RWPE2 (cell line): Measurements from ENCODE around the gene MRPL55.

Experiments
- ATAC-seq: fragments of 200-7000 bp; cut with Tn5 transposase; 3 replicates; pipeline ENCODE4 v1.9.1; 2021; ENCODE audit warnings: low read depth
- DNase-seq: peaks from one replicate; pipeline ENCODE4 v3.0.0-alpha.2; 2020; ENCODE audit warnings: low spot score
- H3K27ac ChIP-seq: fragments of 450-650 bp; 2 replicates; pipeline ENCODE4 v1.5.1; 2017; ENCODE audit warnings: mild to moderate bottlenecking; ENCODE audit not compliant: poor library complexity, severe bottlenecking
- H3K27me3 ChIP-seq: fragments of 250-450 bp; sonication (Bioruptor Pico); 2 replicates; pipeline ENCODE4 v1.5.1; 2021; ENCODE audit warnings: mild to moderate bottlenecking, moderate library complexity; ENCODE audit not compliant: insufficient read depth, poor library complexity, severe bottlenecking
- H3K36me3 ChIP-seq: fragments of 250-450 bp; sonication (Bioruptor Pico); 2 replicates; pipeline ENCODE4 v1.5.1; 2020; ENCODE audit warnings: low read depth, mild to moderate bottlenecking, moderate library complexity
- H3K4me1 ChIP-seq: fragments of 250-450 bp; sonication (Bioruptor Pico); 2 replicates; pipeline ENCODE4 v1.5.1; 2021; ENCODE audit warnings: mild to moderate bottlenecking, moderate library complexity; ENCODE audit not compliant: insufficient read depth, poor library complexity, severe bottlenecking
- H3K4me3 ChIP-seq: fragments of 250-450 bp; sonication (Bioruptor Pico); 2 replicates; pipeline ENCODE4 v1.5.1; 2021; ENCODE audit warnings: mild to moderate bottlenecking, moderate library complexity; ENCODE audit not compliant: severe bottlenecking
- H3K9me3 ChIP-seq: fragments of 250-450 bp; sonication (Bioruptor Pico); 2 replicates; pipeline ENCODE4 v1.5.1; 2021; ENCODE audit warnings: mild to moderate bottlenecking, moderate library complexity; ENCODE audit not compliant: severe bottlenecking
- TF ChIP-seq, protein P1 (sequence below): fragments of 450-650 bp; IDR thresholded peaks from one replicate; pipeline ENCODE4 v1.5.1; 2017; ENCODE audit warnings: mild to moderate bottlenecking, moderate library complexity; ENCODE audit not compliant: poor library complexity, severe bottlenecking

Gene MRPL55

DNA sequence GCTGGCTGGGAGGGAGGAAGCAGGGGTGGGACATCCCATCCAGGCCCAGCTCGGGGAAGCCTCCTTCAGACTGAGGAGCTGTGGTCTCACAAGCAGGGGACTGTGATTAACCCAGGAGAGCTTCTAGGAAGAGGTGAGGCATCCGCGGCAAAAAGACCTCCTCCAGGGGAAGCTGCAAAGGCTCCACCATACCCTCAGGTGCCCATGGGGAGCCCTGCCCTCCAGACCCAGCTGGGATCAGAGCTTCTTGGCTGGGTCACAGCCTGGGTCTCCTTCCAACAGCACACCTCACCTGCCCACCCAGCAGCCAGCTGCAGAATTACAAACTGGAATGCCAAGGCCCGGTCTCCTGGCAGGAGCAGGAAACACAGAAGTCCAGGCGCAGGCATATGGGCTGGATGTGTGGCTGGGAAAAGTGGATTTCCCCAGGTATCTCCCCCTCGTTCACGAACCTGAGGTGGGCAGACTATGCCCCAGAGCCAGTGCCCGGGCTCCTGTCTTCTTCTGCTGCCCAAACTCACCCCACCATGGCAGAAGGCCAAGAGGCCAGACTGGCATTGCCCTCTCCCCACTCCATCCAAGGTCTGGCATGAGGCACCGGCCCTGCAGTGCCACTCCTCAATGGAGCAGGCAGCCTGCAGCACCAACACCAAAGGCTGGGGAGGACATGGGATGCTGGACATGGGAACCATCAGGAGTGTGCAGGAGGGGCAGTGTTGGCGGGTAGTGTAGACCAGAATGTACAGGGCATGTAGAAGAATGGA, 42.0 kb downstream of the MRPL55 start:
- TF ChIP-seq, protein P1, sequence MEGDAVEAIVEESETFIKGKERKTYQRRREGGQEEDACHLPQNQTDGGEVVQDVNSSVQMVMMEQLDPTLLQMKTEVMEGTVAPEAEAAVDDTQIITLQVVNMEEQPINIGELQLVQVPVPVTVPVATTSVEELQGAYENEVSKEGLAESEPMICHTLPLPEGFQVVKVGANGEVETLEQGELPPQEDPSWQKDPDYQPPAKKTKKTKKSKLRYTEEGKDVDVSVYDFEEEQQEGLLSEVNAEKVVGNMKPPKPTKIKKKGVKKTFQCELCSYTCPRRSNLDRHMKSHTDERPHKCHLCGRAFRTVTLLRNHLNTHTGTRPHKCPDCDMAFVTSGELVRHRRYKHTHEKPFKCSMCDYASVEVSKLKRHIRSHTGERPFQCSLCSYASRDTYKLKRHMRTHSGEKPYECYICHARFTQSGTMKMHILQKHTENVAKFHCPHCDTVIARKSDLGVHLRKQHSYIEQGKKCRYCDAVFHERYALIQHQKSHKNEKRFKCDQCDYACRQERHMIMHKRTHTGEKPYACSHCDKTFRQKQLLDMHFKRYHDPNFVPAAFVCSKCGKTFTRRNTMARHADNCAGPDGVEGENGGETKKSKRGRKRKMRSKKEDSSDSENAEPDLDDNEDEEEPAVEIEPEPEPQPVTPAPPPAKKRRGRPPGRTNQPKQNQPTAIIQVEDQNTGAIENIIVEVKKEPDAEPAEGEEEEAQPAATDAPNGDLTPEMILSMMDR: no peak
- no peaks in the 10 kb centered on the region for H3K36me3 ChIP-seq
- ATAC-seq (no peak), DNase-seq (no peak)
- H3K9me3 ChIP-seq: no peaks in the 10 kb centered on the region
- no peaks in the 10 kb centered on the region for H3K27me3 ChIP-seq
- no peak overlapping the region for H3K27ac ChIP-seq
- no peaks in the 10 kb centered on the region for H3K4me1 ChIP-seq
- H3K4me3 ChIP-seq: no peak overlapping the region

DNA sequence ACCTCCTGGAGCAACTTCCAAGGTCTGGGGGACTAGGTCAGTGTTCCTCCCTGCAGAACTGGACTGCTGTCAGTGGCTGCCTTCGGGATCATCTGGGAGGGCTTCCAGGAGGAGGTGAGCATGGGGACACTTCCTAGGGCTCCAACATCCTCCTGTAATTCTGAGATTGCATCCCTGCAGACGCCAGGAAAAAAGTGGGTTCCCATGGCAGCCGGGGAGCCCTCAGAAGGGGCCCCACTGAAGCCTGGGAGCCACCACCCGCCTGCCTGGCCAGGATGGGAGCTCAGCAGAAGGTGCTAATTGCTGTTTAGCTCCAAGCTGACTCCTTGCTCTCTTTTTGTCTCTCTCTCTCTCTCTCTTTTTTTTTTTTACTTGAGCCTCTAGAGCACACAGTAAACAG, 42.7 kb downstream of the MRPL55 start:
- ATAC-seq (no peak), DNase-seq (no peak)
- H3K4me3 ChIP-seq: no peak overlapping the region
- H3K4me1 ChIP-seq: no peaks in the 10 kb centered on the region
- H3K27me3 ChIP-seq: no peaks in the 10 kb centered on the region
- no peaks in the 10 kb centered on the region for H3K36me3 ChIP-seq
- H3K9me3 ChIP-seq: no peaks in the 10 kb centered on the region
- H3K27ac ChIP-seq: no peak overlapping the region
- TF ChIP-seq, protein P1: no peak

DNA sequence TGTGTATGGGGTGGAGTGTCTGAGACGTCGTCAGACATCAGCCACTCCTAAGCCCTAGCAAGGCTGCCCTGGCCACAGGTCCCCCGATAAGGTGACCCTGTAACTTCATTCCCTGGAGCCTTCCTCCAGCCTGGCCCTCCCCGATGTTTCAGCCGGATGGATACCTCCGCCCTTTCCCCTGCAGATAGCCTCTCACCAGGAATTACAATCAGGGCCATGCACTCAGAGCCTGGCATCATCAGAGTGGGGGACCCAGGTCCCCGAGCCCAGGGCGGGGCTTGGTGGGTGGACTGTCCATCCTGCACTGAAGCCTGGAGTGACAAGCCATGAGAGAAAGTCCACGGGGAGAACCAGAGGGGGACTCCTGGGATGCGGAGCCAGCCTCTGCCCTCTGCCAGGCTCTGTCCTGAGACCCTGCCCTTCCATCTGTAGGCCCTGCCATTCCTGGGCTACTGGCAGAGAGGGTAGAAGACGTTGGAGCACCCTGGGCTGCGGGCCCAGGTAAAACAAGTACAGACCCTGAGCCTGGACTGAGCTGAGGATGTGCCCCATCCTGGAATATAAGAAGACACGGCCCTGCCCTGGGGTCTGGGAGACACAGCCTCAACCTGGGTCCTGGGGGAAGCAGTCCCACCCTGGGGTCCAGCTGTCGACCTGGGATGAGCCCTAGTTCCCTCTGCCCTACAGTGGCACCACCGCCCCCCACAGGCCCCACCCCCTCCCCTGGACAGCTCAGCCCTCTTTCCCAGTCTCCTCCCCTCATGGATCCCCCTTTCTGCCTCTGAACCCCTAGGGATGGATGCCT, 43.4 kb downstream of the MRPL55 start:
- Histone ChIP-seq H3K27me3 (no peaks in the 10 kb centered on the region), H3K27ac (no peak overlapping the region), H3K9me3 (no peaks in the 10 kb centered on the region), H3K4me1 (no peaks in the 10 kb centered on the region), H3K36me3 (no peaks in the 10 kb centered on the region), H3K4me3 (no peak overlapping the region)
- ATAC-seq: no peak
- TF ChIP-seq, protein P1: no peak
- no peak for DNase-seq

DNA sequence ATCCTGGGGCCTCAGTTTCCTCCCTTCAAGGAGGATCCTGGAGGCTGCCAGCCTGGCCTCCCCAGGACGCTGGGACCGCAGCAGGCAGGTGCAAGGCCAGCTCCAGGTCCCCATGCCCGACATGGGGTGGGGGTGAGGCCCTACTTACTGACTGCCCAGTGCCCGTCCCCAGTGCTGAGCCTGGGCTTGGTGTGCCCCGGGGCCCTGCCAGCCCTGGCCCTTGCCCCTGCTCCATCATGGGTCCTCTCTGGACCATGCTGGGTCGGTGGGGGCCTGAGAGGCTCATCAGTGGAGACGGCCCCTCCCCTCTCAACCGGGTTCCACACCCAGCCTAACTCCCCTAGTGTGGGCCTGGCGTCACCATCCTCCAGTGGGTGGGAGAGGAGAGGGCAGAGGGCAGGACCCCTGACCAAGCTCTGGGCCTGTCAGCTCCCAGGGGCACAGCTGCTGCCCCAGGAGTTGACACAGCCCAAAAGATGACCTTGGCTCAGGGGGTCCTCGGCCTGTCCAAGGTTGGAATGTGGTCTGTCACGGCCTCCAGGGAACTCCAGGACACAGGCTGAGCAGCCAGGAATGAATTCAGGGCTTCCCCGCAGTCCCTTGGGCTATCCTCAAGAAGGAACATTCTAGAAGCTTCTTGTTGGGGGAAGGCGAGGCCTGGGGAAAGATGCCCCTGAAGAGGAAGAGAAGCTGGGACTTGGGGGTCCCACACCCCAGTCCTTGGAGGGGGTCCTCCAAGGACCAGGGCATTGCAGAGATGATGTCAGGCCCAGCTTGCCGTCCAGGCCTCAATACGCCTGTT, 44.2 kb downstream of the MRPL55 start:
- Histone ChIP-seq H3K4me1 (no peaks in the 10 kb centered on the region), H3K36me3 (no peaks in the 10 kb centered on the region), H3K27ac (no peak overlapping the region), H3K9me3 (no peaks in the 10 kb centered on the region), H3K4me3 (no peak overlapping the region), H3K27me3 (no peaks in the 10 kb centered on the region)
- TF ChIP-seq, protein P1: no peak
- ATAC-seq (no peak), DNase-seq (no peak)
